ENCODE data around the gene TRIAP1.

The TRIAP1 gene

GRCh38 chr12:120445911-120446843, at the start of gene TRIAP1, which contains the start of gene GATC:
Gene TRIAP1, minus strand, starts transcription at chr12:120446384. Its CDS starts 12 bp downstream, at chr12:120446372.
Gene GATC, plus strand, starts transcription at chr12:120446444. Its CDS starts 37 bp downstream, at chr12:120446481.
- no peak for DNase-seq (ENCODE audit: low read depth)
- H3K4me3 ChIP-seq (ENCODE audit: control insufficient read depth, low read depth, low read length): peak within 1 kb of the TSS; percentile 73
- no peak for TF ChIP-seq CTCF (IDR thresholded peaks at IDR 0.05; ENCODE audit: control insufficient read depth, insufficient read depth, low read depth, low read length, missing control alignments)

GRCh38 chr12:120495186-120495730, 49.1 kb upstream of the TRIAP1 start:
- no peak for TF ChIP-seq CTCF (IDR thresholded peaks at IDR 0.05; ENCODE audit: control insufficient read depth, insufficient read depth, low read depth, low read length, missing control alignments)
- no peak for DNase-seq (ENCODE audit: low read depth)
- peak overlapping the region; percentile 97 for H3K4me3 ChIP-seq (ENCODE audit: control insufficient read depth, low read depth, low read length)

GRCh38 chr12:120490833-120491512, 44.8 kb upstream of the TRIAP1 start:
- H3K4me3 ChIP-seq (ENCODE audit: control insufficient read depth, low read depth, low read length): no peak overlapping the region
- TF ChIP-seq CTCF (IDR thresholded peaks at IDR 0.05; ENCODE audit: control insufficient read depth, insufficient read depth, low read depth, low read length, missing control alignments): no peak
- DNase-seq (ENCODE audit: low read depth): no peak

- H3K4me3 ChIP-seq (ENCODE audit: control insufficient read depth, low read depth, low read length): no peak overlapping the region
- no peak for DNase-seq (ENCODE audit: low read depth)
- no peak for TF ChIP-seq CTCF (IDR thresholded peaks at IDR 0.05; ENCODE audit: control insufficient read depth, insufficient read depth, low read depth, low read length, missing control alignments)
These were observed 44.1 kb upstream of the TRIAP1 start for GRCh38 chr12:120490325-120490724.

GRCh38 chr12:120489018-120489417, 42.8 kb upstream of the TRIAP1 start:
- DNase-seq (ENCODE audit: low read depth): no peak

More at GRCh38 chr12:120489018-120489417, 42.8 kb upstream of the TRIAP1 start:
- no peak overlapping the region for H3K4me3 ChIP-seq (ENCODE audit: control insufficient read depth, low read depth, low read length)
- TF ChIP-seq CTCF (IDR thresholded peaks at IDR 0.05; ENCODE audit: control insufficient read depth, insufficient read depth, low read depth, low read length, missing control alignments): no peak
